Esophagus squamous epithelium (tissue), 5 donors: ENCODE results near the gene GPR62. TPM values are rescaled to one million over a fixed set of nuclear protein-coding genes. Genes with fewer than 3 reads are reported as not detected.

Experiments
- DNase-seq: peaks from one replicate; lab custom pipeline; 2025; lab: John Stamatoyannopoulos, UW
- H3K27ac ChIP-seq, 4 donors: fragments of 200-600 bp; sonication (generic); one replicate each; pipeline ENCODE4 v1.5.1; 2016 to 2019; ENCODE audit warnings: mild to moderate bottlenecking in 1 of 4
- H3K27me3 ChIP-seq, 4 donors: fragments of 200-600 bp; sonication (generic); 1 replicate in 3 of 4; 2 replicates in 1 of 4; pipeline versions ENCODE4 v1.5.1 to v1.6.0; 2017 to 2021; ENCODE audit warnings: antibody characterized with exemption in 1 of 4
- H3K36me3 ChIP-seq, 3 donors: fragments of 200-600 bp; sonication (generic); one replicate each; pipeline ENCODE4 v1.5.1; 2016 to 2019
- H3K4me1 ChIP-seq, 3 donors: fragments of 200-600 bp; sonication (generic); one replicate each; pipeline ENCODE4 v1.5.1; 2017 to 2019
- H3K4me3 ChIP-seq, 4 donors: fragments of 200-600 bp; sonication (generic); 1 replicate in 3 of 4; 2 replicates in 1 of 4; pipeline ENCODE4 v1.5.1; 2016 to 2019; ENCODE audit warnings: mild to moderate bottlenecking in 2 of 4, moderate library complexity in 1 of 4
- H3K9me3 ChIP-seq, 3 donors: fragments of 200-600 bp; sonication (generic); one replicate each; pipeline ENCODE4 v1.5.1; 2016 to 2019
- CTCF ChIP-seq, 6 experiments: fragments of 450-650 bp in 4 of 6; fragments of 200-600 bp in 2 of 6; sonication (generic) in 2 of 6; IDR thresholded peaks; one replicate each; pipeline ENCODE4 v1.5.1; 2016 to 2019; ENCODE audit warnings: antibody characterized with exemption in 6 of 6, mild to moderate bottlenecking in 4 of 6, moderate library complexity in 4 of 6
- POLR2A ChIP-seq, 4 donors: fragments of 450-650 bp; IDR thresholded peaks; one replicate each; pipeline ENCODE4 v1.6.1; 2017; ENCODE audit warnings: antibody characterized with exemption in 4 of 4, mild to moderate bottlenecking in 4 of 4, moderate library complexity in 3 of 4
- WGBS, 2 donors: methylation state at CpG; one replicate each; pipeline ENCODE4 v1.1.5; 2018; 5-methylcytosine and 5-hydroxymethylcytosine counted together
- intact Hi-C: fragments of 100-400 bp; cut with DNase I; formaldehyde crosslinking; loops from one replicate; pipeline ENCODE4 v1.15.0; 2022
- total RNA-seq, 4 donors: library from RNA; depleted of rRNA; stranded (reverse); fragments of >200 nt; gene quantifications; one replicate each; pipeline ENCODE4 v1.1.0, GENCODE V29; 2016
- donor health status: DM: yes; HTN: yes; CAD: no.

Gene GPR62
- total RNA-seq, 4 donors from 2014 or later: 0.09 to 0.38 TPM; not detected in 2

GRCh38 chr3:51942603-51943450, 12.4 kb upstream of the GPR62 start:
- H3K4me1 ChIP-seq: peaks cover 16 to 44% (median 26%) of the 10 kb centered on the region in 3 donors
- no peak for TF ChIP-seq POLR2A (IDR thresholded peaks at IDR 0.05)
- TF ChIP-seq CTCF (IDR thresholded peaks at IDR 0.05): no peak
- 0 to 52% methylated on average over 1 to 6 of the region's 17 CpGs for WGBS, 2 donors
- H3K27ac ChIP-seq: peak overlapping the region; percentile 91 to 97 (median 96)
- intact Hi-C loops: no loop called here
- no peaks in the 10 kb centered on the region for H3K9me3 ChIP-seq
- H3K4me3 ChIP-seq: peak overlapping the region; percentile 53 to 95 (median 84)
- no peaks in the 10 kb centered on the region for H3K27me3 ChIP-seq
- H3K36me3 ChIP-seq: peaks cover 4 to 34% (median 5%) of the 10 kb centered on the region in 3 donors
- DNase-seq: no peak

GRCh38 chr3:51943451-51944391, 11.5 kb upstream of the GPR62 start:
- 87 to 91% methylated on average over 6 to 16 of the region's 21 CpGs for WGBS, 2 donors
- intact Hi-C loops: no loop called here
- Histone ChIP-seq H3K4me1 (peaks cover 16 to 43% (median 26%) of the 10 kb centered on the region in 3 donors), H3K36me3 (peaks cover 0 to 34% (median 0%) of the 10 kb centered on the region in 3 donors), H3K4me3 (no peak overlapping the region), H3K9me3 (no peaks in the 10 kb centered on the region), H3K27me3 (no peaks in the 10 kb centered on the region), H3K27ac (peak overlapping the region; percentile 91 to 97 (median 96))
- TF ChIP-seq POLR2A (IDR thresholded peaks at IDR 0.05) (no peak), CTCF (IDR thresholded peaks at IDR 0.05) (no peak)
- no peak for DNase-seq

- intact Hi-C loops: no loop called here
- Histone ChIP-seq H3K27me3 (no peaks in the 10 kb centered on the region), H3K9me3 (no peaks in the 10 kb centered on the region), H3K4me1 (peaks cover 16 to 35% (median 26%) of the 10 kb centered on the region in 3 donors), H3K27ac (no peak overlapping the region), H3K4me3 (no peak overlapping the region), H3K36me3 (peaks cover 0 to 34% (median 0%) of the 10 kb centered on the region in 3 donors)
- no peak for DNase-seq
- TF ChIP-seq POLR2A (IDR thresholded peaks at IDR 0.05) (no peak), CTCF (IDR thresholded peaks at IDR 0.05) (no peak)
- 79 to 84% methylated on average over 7 to 8 of the region's 11 CpGs for WGBS, 2 donors
Measured at GRCh38 chr3:51944451-51945021, 10.6 kb upstream of the GPR62 start.

- Histone ChIP-seq H3K9me3 (no peaks in the 10 kb centered on the region), H3K27me3 (no peaks in the 10 kb centered on the region), H3K36me3 (peaks cover 0 to 34% (median 0%) of the 10 kb centered on the region in 3 donors), H3K4me3 (no peak overlapping the region), H3K27ac (no peak overlapping the region), H3K4me1 (peaks cover 14 to 28% (median 21%) of the 10 kb centered on the region in 3 donors)
- 78 to 81% methylated on average over 9 to 10 of the region's 18 CpGs for WGBS, 2 donors
- no peak for DNase-seq
- intact Hi-C loops: no loop called here
- TF ChIP-seq POLR2A (IDR thresholded peaks at IDR 0.05) (no peak), CTCF (IDR thresholded peaks at IDR 0.05) (no peak)
Measured at GRCh38 chr3:51945031-51945840, 9.9 kb upstream of the GPR62 start.
